22Rv1 (cell line): Measurements from ENCODE around the gene ITGA4.
A peak's percentile ranks its signal among the peaks of the same experiment; 100 is the strongest.

Experiments used
- H3K27ac ChIP-seq: fragments of 450-650 bp; 2 replicates; pipeline ENCODE4 v1.5.1; 2017
- CTCF ChIP-seq: fragments of 450-650 bp; IDR thresholded peaks from 2 replicates; pipeline ENCODE4 v1.5.1; 2017; ENCODE audit warnings: mild to moderate bottlenecking
- ZFX ChIP-seq: fragments of 450-650 bp; IDR thresholded peaks from 2 replicates; pipeline ENCODE4 v1.6.1; 2017; ENCODE audit warnings: antibody characterized with exemption, borderline replicate concordance

The ITGA4 gene

GRCh38 chr2:181421464-181421863 lies 35.7 kb upstream of the ITGA4 start:
- H3K27ac ChIP-seq: no peak overlapping the region
- no peak for TF ChIP-seq CTCF

DNA sequence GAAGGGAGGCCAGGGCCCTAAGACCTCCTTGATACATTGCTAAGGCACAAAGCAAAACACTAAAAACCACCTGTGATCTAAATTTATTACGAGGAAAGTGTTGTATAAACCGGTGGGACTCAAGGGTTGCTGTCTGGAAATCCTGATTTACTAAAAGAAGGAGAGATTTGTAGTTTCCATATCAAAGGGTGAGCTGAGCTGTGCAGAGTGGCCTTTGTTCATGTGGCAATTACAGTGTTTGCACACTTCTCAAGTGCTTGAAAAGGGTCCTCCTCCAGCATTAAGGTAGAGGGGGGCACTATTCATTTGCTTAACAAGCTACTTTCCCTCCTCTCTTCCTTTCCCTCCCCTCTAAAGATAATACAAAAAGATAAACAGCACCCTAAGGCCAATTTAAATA lies 30.5 kb upstream of the ITGA4 start:
- TF ChIP-seq CTCF: no peak
- no peak for TF ChIP-seq ZFX
- no peak overlapping the region for H3K27ac ChIP-seq

DNA sequence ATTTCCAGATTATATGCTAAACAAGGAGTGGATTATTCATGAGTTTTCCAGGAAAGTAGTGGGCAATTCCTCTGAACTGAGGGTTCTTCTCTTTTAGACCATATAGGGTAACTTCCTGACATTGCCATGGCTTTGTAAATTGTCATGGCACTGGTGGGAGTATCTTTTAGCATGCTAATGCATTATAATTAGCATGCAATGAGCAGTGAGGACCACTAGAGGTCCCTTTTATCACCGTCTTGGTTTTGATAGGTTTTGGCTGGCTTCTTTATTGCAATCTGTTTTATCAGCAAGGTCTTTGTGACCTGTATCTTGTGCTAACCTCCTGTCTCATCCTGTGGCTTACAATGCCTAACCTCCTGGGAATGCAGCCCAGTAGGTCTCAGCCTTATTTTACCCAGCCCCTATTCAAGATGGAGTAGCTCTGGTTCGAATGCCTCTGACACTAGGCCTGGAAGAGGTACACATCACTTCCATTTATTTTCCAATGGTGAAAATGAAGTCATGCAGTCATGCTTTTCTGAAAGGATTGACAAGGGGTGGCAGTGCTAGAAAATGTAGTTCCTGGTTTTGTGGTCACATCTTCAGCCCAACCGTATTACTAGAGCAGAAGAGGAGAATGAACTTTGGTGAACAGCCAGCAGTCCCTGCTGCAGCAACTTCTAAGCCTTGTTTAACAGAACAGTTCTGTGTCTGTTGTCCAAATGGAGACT lies 26.6 kb upstream of the ITGA4 start:
- no peak overlapping the region for H3K27ac ChIP-seq
- TF ChIP-seq ZFX: no peak
- peak; percentile 72 for TF ChIP-seq CTCF

GRCh38 chr2:181431674-181432073 lies 25.5 kb upstream of the ITGA4 start:
- H3K27ac ChIP-seq: no peak overlapping the region
- TF ChIP-seq ZFX (no peak), CTCF (0 out of 2 replicates have a peak, but pooled peaks have one; percentile 4)

DNA sequence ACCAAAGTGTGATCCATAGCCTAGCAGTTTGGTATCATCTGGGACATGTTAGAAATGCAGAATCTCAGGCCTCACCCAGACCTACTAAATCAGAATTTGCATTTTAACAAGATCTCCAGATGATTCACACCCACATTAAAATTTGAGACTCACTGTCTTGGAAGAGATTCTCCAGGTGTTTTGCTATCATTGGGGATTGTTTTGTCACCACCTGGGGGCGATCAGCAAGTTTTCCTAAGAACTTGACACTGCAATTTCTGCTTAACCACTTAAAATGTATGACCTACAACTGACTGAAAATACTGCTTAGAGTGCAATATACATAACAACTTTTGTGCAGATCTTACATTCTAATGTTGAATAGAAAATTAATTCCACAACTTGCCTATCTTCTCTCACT lies 18.9 kb upstream of the ITGA4 start:
- TF ChIP-seq ZFX (no peak), CTCF (peak; percentile 48)

GRCh38 chr2:181440344-181440743 lies 16.8 kb upstream of the ITGA4 start:
- no peak overlapping the region for H3K27ac ChIP-seq
- TF ChIP-seq ZFX (no peak), CTCF (no peak)

More for the DNA sequence above, 18.9 kb upstream of the ITGA4 start:
- H3K27ac ChIP-seq: no peak overlapping the region

GRCh38 chr2:181440919-181441318 lies 16.3 kb upstream of the ITGA4 start:
- TF ChIP-seq ZFX (no peak), CTCF (no peak)
- no peak overlapping the region for H3K27ac ChIP-seq
